ENCODE results near the gene PHIP. TPM values are rescaled to one million over a fixed set of nuclear protein-coding genes. Genes with fewer than 3 reads are reported as not detected.

Gene PHIP
- total RNA-seq, 1 donor from 2014 or later = 33.9 TPM

DNA sequence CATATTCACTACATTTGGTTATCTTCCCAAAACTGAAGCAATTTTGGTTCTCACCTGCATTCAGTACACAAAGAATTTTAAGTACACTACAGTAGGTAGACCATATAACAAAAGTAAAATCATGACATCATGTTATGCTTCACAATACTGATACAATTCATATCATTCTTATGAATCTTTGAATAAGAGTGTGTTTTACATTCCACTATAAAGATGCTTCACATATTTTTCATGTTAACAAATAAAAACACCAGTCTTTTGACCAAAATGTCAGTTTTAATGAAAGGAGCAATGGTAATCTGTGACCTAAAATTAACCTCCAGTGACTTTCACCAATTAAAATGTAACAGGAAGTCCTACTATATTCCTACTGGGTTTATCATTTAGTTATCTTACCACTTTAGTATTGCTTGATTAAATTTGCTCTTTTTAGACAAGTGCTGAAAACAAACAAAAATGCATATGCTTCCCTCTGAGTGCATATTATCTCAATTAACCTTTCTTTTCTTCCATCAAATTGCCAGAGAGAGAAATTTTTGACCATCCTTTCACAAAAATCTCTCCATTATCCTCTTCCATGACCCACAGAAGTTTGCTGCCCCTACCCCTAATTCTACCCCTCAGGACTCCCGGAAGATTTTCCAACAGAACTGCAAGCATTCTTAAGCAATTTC, 49.3 kb downstream of the PHIP start:
- peaks cover 41% of the 10 kb centered on the region for H3K36me3 Mint-ChIP-seq (ENCODE audit: low read depth)
- intact Hi-C loops (cut with micrococcal nuclease) = no loop called here
- H3K4me3 Mint-ChIP-seq = no peak overlapping the region
- no peak overlapping the region for H3K27ac Mint-ChIP-seq
- DNase-seq = no peak
- peaks cover 3% of the 10 kb centered on the region for H3K9me3 Mint-ChIP-seq
- no peaks in the 10 kb centered on the region for H3K27me3 Mint-ChIP-seq
- peaks cover 18% of the 10 kb centered on the region for H3K4me1 Mint-ChIP-seq

GRCh38 chr6:79011940-79012339, 66.1 kb downstream of the PHIP start:
- H3K4me1 Mint-ChIP-seq = no peaks in the 10 kb centered on the region

GRCh38 chr6:79010422-79010821, 67.6 kb downstream of the PHIP start:
- H3K4me3 Mint-ChIP-seq = no peak overlapping the region

More at GRCh38 chr6:79011940-79012339, 66.1 kb downstream of the PHIP start:
- peaks cover 44% of the 10 kb centered on the region for H3K36me3 Mint-ChIP-seq (ENCODE audit: low read depth)
- H3K9me3 Mint-ChIP-seq = no peaks in the 10 kb centered on the region
- no peak overlapping the region for H3K4me3 Mint-ChIP-seq
- no peaks in the 10 kb centered on the region for H3K27me3 Mint-ChIP-seq
- H3K27ac Mint-ChIP-seq = no peak overlapping the region
- intact Hi-C loops (cut with micrococcal nuclease) = no loop called here
- DNase-seq = no peak

GRCh38 chr6:79009819-79010218, 68.2 kb downstream of the PHIP start:
- no peak for DNase-seq
- Mint-ChIP-seq H3K4me3 (no peak overlapping the region), H3K27me3 (no peaks in the 10 kb centered on the region), H3K4me1 (no peaks in the 10 kb centered on the region), H3K27ac (no peak overlapping the region), H3K9me3 (no peaks in the 10 kb centered on the region), H3K36me3 (ENCODE audit: low read depth) (peaks cover 31% of the 10 kb centered on the region)
- intact Hi-C loops (cut with micrococcal nuclease) = no loop called here

More at GRCh38 chr6:79010422-79010821, 67.6 kb downstream of the PHIP start:
- Mint-ChIP-seq H3K9me3 (no peaks in the 10 kb centered on the region), H3K4me1 (no peaks in the 10 kb centered on the region), H3K36me3 (ENCODE audit: low read depth) (peaks cover 34% of the 10 kb centered on the region), H3K27ac (no peak overlapping the region), H3K27me3 (no peaks in the 10 kb centered on the region)
- intact Hi-C loops (cut with micrococcal nuclease) = no loop called here
- no peak for DNase-seq

DNA sequence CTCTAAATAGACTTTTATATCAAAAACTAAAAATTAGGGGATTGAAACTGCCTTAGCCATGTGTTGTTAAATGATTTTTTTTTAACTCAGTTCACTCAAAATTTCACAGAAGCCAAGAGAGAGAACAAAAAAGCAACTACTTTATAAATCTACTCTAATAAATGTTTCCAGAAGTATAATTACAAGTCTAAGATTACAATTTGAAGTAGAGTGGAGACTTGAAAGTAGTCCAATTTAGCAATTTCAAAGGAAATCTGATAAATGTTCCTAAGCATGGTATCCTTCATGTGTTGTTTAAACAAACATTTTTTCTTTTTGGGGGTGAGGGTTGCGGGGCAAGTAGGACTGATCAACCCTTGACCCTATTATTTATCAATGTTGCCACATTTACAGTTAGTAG, 72.6 kb downstream of the PHIP start:
- H3K9me3 Mint-ChIP-seq = no peaks in the 10 kb centered on the region
- no peaks in the 10 kb centered on the region for H3K4me1 Mint-ChIP-seq
- intact Hi-C loops (cut with micrococcal nuclease) = no loop called here
- no peak overlapping the region for H3K27ac Mint-ChIP-seq
- peaks cover 39% of the 10 kb centered on the region for H3K36me3 Mint-ChIP-seq (ENCODE audit: low read depth)
- H3K27me3 Mint-ChIP-seq = no peaks in the 10 kb centered on the region
- DNase-seq = no peak
- H3K4me3 Mint-ChIP-seq = no peak overlapping the region

DNA sequence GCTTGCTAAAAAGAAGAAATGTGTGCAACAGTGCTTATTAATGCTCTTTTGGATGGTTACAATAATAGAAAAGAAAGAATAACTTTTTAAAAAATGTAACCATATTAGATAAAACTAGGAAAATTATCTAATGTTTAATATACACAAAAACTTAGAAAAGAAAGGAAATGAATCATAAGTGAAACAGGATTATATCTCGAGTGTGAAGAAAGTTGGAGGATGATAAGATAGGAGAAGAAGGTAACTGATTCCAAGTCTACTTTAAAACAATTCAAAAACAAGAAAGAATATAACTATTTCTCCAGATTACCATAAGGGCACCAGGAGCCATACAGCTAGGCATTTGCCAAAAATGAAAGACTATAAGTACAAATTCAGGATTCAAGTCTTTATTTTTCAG, 73.0 kb downstream of the PHIP start:
- peaks cover 42% of the 10 kb centered on the region for H3K36me3 Mint-ChIP-seq (ENCODE audit: low read depth)
- no peak overlapping the region for H3K4me3 Mint-ChIP-seq
- no peak for DNase-seq
- intact Hi-C loops (cut with micrococcal nuclease) = no loop called here
- H3K27me3 Mint-ChIP-seq = no peaks in the 10 kb centered on the region
- H3K27ac Mint-ChIP-seq = no peak overlapping the region
- no peaks in the 10 kb centered on the region for H3K9me3 Mint-ChIP-seq
- no peaks in the 10 kb centered on the region for H3K4me1 Mint-ChIP-seq

DNA sequence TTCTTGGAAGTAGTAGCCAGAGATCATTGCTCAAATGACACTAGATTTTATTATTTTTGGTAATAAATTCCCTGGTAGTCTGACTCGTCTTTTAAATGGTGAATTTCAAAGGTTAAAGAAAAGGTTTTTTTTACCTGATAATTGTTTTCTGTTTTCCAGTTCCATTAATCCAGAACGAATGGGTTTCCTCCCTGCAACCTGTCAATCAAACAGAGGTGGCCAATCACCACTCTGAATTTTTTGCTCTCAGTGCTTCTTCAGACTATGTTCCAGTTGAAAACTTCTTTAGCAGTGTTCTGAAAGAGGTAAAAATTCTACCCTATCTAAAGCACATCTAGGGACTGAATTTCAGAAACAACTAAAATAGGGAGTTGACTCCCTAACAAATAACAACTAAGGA, 73.8 kb downstream of the PHIP start:
- no peaks in the 10 kb centered on the region for H3K9me3 Mint-ChIP-seq
- intact Hi-C loops (cut with micrococcal nuclease) = no loop called here
- no peak overlapping the region for H3K27ac Mint-ChIP-seq
- H3K36me3 Mint-ChIP-seq (ENCODE audit: low read depth) = peaks cover 43% of the 10 kb centered on the region
- H3K27me3 Mint-ChIP-seq = no peaks in the 10 kb centered on the region
- H3K4me3 Mint-ChIP-seq = no peak overlapping the region
- DNase-seq = no peak
- H3K4me1 Mint-ChIP-seq = no peaks in the 10 kb centered on the region

DNA sequence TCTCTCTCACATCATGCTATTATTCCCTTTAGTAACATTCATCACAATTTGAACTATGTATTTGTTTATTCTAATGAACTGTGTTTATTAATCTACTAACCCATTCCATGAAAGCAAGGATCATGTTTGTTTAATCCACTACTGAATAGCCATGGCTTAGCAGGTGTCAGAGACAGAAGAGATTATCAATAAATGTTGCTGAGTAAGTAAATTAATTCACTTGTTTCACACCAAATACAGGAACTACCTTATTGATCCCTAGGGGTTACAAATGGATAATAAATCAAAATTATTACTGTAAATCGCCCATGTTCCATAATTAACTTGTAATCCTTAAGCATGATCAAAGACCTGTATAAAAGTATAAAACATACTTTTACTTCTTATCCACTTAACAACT, 76.6 kb downstream of the PHIP start:
- DNase-seq = no peak
- Mint-ChIP-seq H3K36me3 (ENCODE audit: low read depth) (peaks cover 54% of the 10 kb centered on the region), H3K4me1 (no peaks in the 10 kb centered on the region), H3K27me3 (no peaks in the 10 kb centered on the region), H3K27ac (no peak overlapping the region), H3K4me3 (no peak overlapping the region), H3K9me3 (peaks cover 3% of the 10 kb centered on the region)
- intact Hi-C loops (cut with micrococcal nuclease) = no loop called here

GRCh38 chr6:78999737-79000136, 78.3 kb downstream of the PHIP start:
- peaks cover 66% of the 10 kb centered on the region for H3K36me3 Mint-ChIP-seq (ENCODE audit: low read depth)
- no peaks in the 10 kb centered on the region for H3K27me3 Mint-ChIP-seq
- no peak overlapping the region for H3K4me3 Mint-ChIP-seq
- peaks cover 3% of the 10 kb centered on the region for H3K9me3 Mint-ChIP-seq
- H3K4me1 Mint-ChIP-seq = no peaks in the 10 kb centered on the region
- DNase-seq = no peak
- no peak overlapping the region for H3K27ac Mint-ChIP-seq
- intact Hi-C loops (cut with micrococcal nuclease) = no loop called here

DNA sequence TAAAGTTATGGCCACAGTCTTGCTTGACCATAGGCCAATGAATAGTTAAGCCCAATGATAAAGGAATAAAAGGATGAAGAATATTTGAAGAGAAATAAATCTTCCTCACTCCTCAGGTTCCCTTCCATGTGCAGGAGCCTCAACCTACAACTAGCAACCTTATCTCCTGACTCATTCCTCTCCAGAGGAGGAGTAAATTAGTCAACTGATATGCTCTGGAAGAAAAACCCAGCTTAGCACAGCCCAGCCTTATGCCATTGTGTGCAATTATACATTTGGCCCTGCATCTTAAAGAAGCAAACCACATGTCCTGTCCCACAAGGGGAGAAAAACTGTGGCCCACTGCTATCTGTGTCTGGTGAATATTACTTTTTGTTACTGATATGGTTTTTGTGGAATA, 82.1 kb downstream of the PHIP start:
- peaks cover 78% of the 10 kb centered on the region for H3K36me3 Mint-ChIP-seq (ENCODE audit: low read depth)
- no peak overlapping the region for H3K27ac Mint-ChIP-seq
- DNase-seq = no peak
- no peak overlapping the region for H3K4me3 Mint-ChIP-seq
- no peaks in the 10 kb centered on the region for H3K27me3 Mint-ChIP-seq
- no peaks in the 10 kb centered on the region for H3K4me1 Mint-ChIP-seq
- peaks cover 7% of the 10 kb centered on the region for H3K9me3 Mint-ChIP-seq
- intact Hi-C loops (cut with micrococcal nuclease) = no loop called here

- no peak for DNase-seq
- Mint-ChIP-seq H3K27me3 (no peaks in the 10 kb centered on the region), H3K4me3 (no peak overlapping the region), H3K4me1 (peaks cover under 1% of the 10 kb centered on the region), H3K9me3 (peaks cover 7% of the 10 kb centered on the region), H3K27ac (no peak overlapping the region), H3K36me3 (ENCODE audit: low read depth) (peaks cover 78% of the 10 kb centered on the region)
- intact Hi-C loops (cut with micrococcal nuclease) = no loop called here
Observed at GRCh38 chr6:78995346-78995745, 82.7 kb downstream of the PHIP start.

DNA sequence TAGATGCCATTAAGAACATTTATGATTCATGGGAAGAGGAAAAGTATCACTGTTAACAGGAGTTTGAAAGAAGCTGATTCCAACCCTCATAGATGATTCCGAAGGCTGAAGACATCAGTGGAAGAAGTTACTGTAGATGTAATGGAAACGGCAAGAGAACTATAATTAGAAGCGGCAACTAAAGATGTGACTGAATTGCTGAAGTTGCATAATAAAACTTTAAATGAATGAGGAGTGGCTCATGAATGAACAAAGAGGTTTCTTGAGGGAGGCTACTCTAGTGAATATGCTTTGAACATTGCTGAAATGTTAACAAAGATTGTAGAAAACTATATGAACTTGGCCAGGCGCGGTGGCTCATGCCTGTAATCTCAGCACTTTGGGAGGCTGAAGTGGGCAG, 84.1 kb downstream of the PHIP start:
- intact Hi-C loops (cut with micrococcal nuclease) = no loop called here
- Mint-ChIP-seq H3K27ac (no peak overlapping the region), H3K36me3 (ENCODE audit: low read depth) (peaks cover 80% of the 10 kb centered on the region), H3K4me3 (no peak overlapping the region), H3K4me1 (peaks cover 2% of the 10 kb centered on the region), H3K27me3 (no peaks in the 10 kb centered on the region), H3K9me3 (peaks cover 7% of the 10 kb centered on the region)
- no peak for DNase-seq

DNA sequence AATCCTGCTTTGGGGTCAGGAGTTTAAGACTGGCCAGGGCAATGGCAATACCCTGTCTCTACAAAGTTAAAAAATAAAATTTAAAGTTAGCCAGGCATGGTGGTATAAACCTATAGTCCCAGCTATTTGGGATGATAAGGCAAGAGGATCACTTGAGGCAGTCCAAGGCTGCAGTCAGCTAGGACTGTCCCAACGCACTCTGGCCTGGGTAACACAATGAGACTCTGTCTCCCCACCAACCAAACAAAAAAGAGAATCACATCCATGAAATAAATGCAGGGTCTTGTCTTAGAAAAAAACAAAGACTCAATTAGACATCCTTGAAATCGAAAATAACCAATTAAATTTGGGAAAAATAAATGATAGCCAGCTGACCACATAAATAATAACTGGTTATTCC, 88.9 kb downstream of the PHIP start:
- Mint-ChIP-seq H3K4me3 (no peak overlapping the region), H3K36me3 (ENCODE audit: low read depth) (peaks cover 53% of the 10 kb centered on the region), H3K4me1 (peaks cover 2% of the 10 kb centered on the region), H3K27ac (no peak overlapping the region), H3K9me3 (peaks cover 4% of the 10 kb centered on the region), H3K27me3 (no peaks in the 10 kb centered on the region)
- intact Hi-C loops (cut with micrococcal nuclease) = no loop called here
- DNase-seq = no peak

- Mint-ChIP-seq H3K4me1 (peaks cover 2% of the 10 kb centered on the region), H3K9me3 (no peaks in the 10 kb centered on the region), H3K27me3 (no peaks in the 10 kb centered on the region), H3K36me3 (ENCODE audit: low read depth) (peaks cover 49% of the 10 kb centered on the region), H3K27ac (no peak overlapping the region), H3K4me3 (no peak overlapping the region)
- intact Hi-C loops (cut with micrococcal nuclease) = no loop called here
- DNase-seq = no peak
Observed at GRCh38 chr6:78986161-78986560, 91.9 kb downstream of the PHIP start.

Data from activated CD4-positive, alpha-beta T cell treated with anti-CD3 and anti-CD28 coated beads, Interleukin-2, amount 10 ng/mL, durations not matched to agents 24 days and 14 days (primary cell).